Activated CD4-positive, alpha-beta T cell treated with anti-CD3 and anti-CD28 coated beads for 4 hours (primary cell): ENCODE results near the gene C11orf54.
A peak's percentile ranks its signal among the peaks of the same experiment; 100 is the strongest.
"Not testable (repeated sequence)": the region's sequence is repeated elsewhere in the genome, so short reads cannot be mapped to it uniquely, and the experiment has no call there.

Experiments used
- DNase-seq, 2 donors: peaks; one replicate each; pipeline ENCODE4 v3.0.0-alpha.2; 2020

Gene C11orf54

GRCh38 chr11:93767018-93767417 is 25.5 kb downstream of the C11orf54 start:
- DNase-seq, result no peak

DNA sequence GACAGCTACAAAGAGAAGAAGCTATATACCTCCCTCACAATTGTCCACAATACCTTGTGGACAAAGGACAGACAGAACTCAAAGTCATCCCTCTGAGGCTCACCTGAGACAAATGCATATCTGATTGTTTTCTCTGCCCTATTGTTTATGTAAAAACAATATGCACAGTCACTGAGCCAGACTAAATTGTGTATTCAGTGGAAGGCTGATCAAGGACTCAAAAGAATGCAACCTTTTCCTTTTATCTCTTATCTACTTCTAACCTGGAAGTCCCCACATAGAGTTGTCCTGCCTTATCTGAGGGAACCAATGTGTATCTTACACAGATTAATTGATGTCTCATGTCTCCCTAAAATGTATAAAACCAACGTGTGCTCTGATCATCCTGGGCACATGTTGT is 28.7 kb downstream of the C11orf54 start:
- DNase-seq, result no peak

DNA sequence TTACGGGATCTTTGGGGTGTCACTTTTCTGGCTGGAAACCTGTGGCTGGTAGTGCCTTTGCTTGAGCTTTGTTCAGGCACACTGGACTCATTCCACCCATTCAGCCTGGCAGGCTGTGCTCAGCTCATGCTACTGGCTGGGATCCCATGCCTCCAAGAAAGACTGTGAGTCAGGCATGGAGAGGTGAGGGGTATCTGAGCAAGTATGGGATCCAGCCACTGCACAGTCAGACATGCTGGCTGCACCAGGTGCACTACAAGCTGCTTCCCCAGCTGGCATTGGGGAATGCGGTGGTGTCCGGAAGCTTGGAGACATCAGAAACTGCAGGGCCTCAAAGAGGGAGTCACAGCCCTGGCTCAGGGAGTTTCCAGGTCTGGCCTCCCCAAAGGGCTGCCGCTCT is 30.7 kb downstream of the C11orf54 start:
- DNase-seq, result no peak

DNA sequence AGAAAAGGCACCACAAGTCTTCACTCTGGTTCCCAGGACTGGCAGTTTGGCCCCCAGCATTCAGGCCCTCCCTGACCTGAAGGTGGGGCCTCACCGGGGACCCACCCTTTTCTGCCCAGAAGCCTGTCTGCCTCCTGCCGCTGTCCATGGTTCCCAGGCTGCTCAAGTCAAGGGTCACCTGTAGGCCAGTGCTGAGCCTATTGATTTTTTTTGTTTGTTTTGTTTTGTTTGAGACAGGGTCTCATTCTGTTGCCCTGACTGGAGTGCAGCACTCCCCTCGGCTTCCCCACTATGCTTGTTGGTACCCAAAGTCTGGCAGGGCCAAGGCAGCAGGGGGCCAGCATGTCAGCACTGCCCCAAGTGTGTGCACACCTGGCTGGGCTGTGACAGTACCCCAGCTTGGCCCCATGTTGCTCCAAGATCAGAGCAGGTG is 31.6 kb downstream of the C11orf54 start:
- DNase-seq, result no peak

GRCh38 chr11:93773601-93774200 is 32.2 kb downstream of the C11orf54 start:
- no peak for DNase-seq

GRCh38 chr11:93774560-93774959 is 33.1 kb downstream of the C11orf54 start:
- not testable (repeated sequence) for DNase-seq

GRCh38 chr11:93775289-93775688 is 33.8 kb downstream of the C11orf54 start:
- no peak for DNase-seq

- no peak for DNase-seq
Measured at GRCh38 chr11:93783362-93783761, 41.9 kb downstream of the C11orf54 start.

DNA sequence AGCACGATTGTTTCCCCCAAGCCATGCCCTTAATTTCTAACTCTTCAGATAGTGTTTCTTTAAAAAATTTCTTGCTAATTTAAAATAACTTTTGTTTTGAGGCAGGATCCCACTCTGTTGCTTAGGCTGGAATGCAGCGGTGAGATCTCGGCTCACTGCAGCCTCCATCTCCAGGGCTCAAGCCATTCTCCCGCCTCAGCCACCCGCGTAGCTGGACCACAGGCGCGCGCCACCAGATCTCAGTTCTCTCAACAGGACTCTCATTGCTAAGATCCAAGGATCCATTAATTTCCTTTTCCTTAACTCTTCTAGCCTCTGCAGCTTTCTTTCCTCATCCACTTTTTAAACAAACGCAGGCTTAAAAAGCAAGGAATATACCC is 42.3 kb downstream of the C11orf54 start:
- no peak for DNase-seq

DNA sequence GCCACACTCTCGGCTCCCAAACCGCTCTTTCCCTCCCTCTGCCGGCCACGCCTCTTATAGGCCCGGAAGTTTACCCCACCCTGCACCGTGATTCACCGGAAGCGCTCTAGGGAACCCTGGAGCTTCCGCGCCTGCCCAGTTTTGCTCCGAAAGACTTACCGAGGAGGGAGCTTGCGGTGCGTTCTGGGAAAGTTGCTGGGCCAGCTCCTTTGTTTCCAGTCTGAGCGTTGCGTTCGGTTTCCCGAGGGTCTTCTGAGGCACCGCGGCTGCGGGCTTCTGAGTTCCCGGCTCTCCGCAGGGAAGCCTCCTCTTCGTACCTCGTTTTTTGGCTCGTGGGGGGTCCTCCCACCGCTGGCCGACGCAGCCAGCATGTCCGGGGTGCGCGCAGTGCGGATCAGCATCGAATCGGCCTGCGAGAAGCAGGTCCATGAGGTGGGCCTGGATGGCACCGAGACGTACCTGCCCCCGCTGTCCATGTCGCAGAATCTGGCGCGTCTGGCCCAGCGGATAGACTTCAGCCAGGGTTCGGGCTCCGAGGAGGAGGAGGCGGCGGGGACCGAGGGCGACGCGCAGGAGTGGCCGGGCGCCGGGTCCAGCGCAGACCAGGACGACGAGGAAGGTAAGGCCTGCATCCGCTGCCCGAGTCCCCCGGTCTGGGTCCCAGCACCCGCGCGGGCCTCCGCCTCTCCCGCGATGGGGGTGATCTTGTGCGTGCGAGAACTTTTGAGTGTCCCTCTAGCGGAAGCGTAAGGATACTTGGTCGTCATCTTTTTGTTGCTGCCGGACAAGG is 42.9 kb downstream of the C11orf54 start, which contains the start of gene MED17:
Gene MED17 (plus strand): TSS at position 138 of the 790 bp plus-strand sequence. CDS start 232 bp downstream, at position 370.
- peak; percentile 88 for DNase-seq

DNA sequence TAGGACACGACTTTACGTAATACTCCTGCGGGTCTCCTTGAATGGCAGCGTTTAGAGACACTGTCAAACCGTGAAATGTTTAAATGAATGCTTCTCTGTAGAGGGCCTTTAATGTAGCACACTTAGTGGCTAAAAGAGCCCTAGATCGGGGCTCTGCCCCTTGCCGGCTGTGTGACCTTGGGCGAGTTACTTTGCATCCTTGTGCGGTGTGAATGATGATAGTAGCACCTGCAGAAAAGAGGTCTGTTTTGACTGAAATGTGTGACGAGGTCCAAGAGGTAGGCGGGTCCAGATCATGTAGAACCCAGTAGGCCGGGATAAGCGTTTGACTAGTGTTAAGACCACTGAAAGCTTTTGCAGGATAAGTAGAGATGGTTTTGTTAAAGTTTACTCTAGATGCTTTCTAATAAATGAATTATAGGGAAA is 43.5 kb downstream of the C11orf54 start:
- no peak for DNase-seq

- no peak for DNase-seq
Measured at GRCh38 chr11:93791493-93791892, 50.0 kb downstream of the C11orf54 start.

- DNase-seq, result no peak
Measured at GRCh38 chr11:93796441-93797231, 55.2 kb downstream of the C11orf54 start.

DNA sequence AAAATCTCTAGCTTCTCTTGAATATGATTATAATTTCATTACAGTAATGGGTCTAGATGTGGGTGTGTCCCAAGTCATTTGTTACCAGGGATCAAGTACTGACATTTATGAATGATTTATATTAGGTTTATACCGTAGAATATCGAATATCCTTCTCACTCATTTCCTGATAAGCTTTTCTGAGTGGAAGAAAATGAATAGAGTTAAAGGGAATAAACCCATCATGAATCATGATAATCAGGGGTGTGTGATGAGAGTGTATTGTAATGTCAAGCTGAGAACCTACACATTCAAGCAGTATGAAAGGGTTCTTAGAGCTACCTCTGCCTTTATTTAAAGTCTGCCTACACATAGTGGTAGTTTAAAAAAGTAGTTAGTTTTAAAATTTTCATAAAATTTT is 59.9 kb downstream of the C11orf54 start:
- no peak for DNase-seq

- DNase-seq, result no peak
Measured at GRCh38 chr11:93804879-93805278, 63.4 kb downstream of the C11orf54 start.

DNA sequence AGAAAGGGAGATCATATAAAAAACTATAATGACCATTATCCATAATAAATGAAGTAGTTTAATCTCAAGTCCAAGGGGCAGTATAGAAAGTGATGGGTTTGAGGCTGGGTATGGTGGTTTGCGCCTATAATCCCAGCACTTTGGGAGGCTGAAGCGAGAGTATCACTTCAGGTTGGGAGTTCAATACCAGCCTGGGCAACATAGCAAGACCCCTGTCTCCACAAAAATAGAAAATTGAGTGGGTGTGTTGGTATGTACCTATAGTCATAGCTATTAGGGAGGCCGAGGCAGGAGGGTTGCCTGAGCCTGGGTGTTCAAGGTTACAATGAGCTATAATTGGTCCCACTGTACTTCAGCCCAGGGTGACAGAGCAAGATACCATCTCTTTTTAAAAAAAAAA is 66.5 kb downstream of the C11orf54 start:
- DNase-seq, result no peak

DNA sequence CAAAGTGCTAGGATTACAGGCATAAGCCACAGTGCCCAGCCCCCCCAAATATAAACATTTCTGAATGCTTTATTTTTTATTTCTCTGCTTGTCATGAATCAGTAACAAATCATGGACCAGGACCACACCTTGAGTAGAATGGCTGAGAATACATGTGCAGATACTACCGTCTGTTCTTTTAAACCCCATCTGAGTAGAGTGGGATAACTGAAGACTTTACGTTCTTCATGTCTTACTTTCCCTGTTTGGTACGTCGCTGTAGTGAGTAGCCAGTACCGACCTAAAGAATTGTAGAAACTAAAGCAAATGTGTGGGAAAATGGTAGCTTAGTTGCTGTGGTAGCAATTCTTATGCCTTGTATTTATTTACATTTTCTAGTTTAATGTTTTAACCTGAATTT is 72.5 kb downstream of the C11orf54 start:
- no peak for DNase-seq
